HCT116 (cell line): Measurements from ENCODE around the gene AFAP1. TPM values are rescaled to one million over a fixed set of nuclear protein-coding genes. Genes with fewer than 3 reads are reported as not detected.

Experiments used
- ATAC-seq: fragments of 200-7000 bp; cut with Tn5 transposase; 2 replicates; pipeline ENCODE4 v1.9.1; 2020; ENCODE audit warnings: mild to moderate bottlenecking, moderate library complexity
- BruUV-seq: library from RNA; stranded (reverse); fragments of 400-500 nt; replicated peaks from 2 replicates; lab custom pipeline; 2021; lab: Mats Ljungman, UMichigan
- CTCF ChIA-PET: fragments of 300-600 bp; sonication (Branson Sonifier 250); formaldehyde crosslinking; loops from one replicate; lab custom pipeline; 2021; ENCODE audit warnings: antibody characterized with exemption; lab: Charles Lee
- POLR2A ChIA-PET: fragments of 300-600, 350-600 bp; sonication (Branson Sonifier 250); formaldehyde crosslinking; loops from one replicate; lab custom pipeline; 2021; ENCODE audit warnings: antibody characterized with exemption; lab: Charles Lee
- RAD21 ChIA-PET, 2 experiments: fragments of 300-600 bp; sonication (Branson Sonifier 250); formaldehyde crosslinking; loops; one replicate each; lab custom pipeline; 2023; ENCODE audit warnings: low total read pairs in 2 of 2; ENCODE audit not compliant: uncharacterized antibody in 2 of 2, unreplicated experiment in 2 of 2, low non-redundant PET in 1 of 2; lab: Charles Lee
- DNase-seq: peaks from one replicate; pipeline ENCODE4 v3.0.0-alpha.2; 2010; ENCODE audit warnings: low read depth, low spot score
- H2AFZ ChIP-seq: fragments of 200-600 bp; shearing (Covaris generic), sonication (generic); 2 replicates; pipeline ENCODE4 v1.6.1; 2017; ENCODE audit warnings: low read depth, mixed run types, mixed read lengths, antibody characterized with exemption, low read length; ENCODE audit not compliant: poor library complexity, severe bottlenecking
- H3K27ac ChIP-seq: 2 replicates; pipeline ENCODE4 v1.5.1; 2012; ENCODE audit warnings: low read depth, low read length
- H3K27me3 ChIP-seq: fragments of 200-600 bp; sonication (generic); 2 replicates; pipeline ENCODE4 v1.6.1; 2016; ENCODE audit warnings: mixed run types, low read length, mixed read lengths; ENCODE audit not compliant: insufficient read depth
- H3K36me3 ChIP-seq, 2 experiments: fragments of 200-500 bp in 1 of 2; fragments of 200-600 bp in 1 of 2; sonication (Bioruptor generic) in 1 of 2; sonication (generic) in 1 of 2; 2 replicates each; pipeline versions ENCODE4 v1.5.1 to v1.6.1; 2014 to 2016; ENCODE audit warnings: low read length in 2 of 2, inconsistent platforms in 1 of 2, mixed read lengths in 1 of 2, mixed run types in 1 of 2; ENCODE audit not compliant: insufficient read depth in 2 of 2, control insufficient read depth in 1 of 2
- H3K4me1 ChIP-seq, 2 experiments: fragments of 200-600 bp in 1 of 2; sonication (generic) in 1 of 2; 2 replicates each; pipeline versions ENCODE4 v1.5.1 to v1.6.1; 2012 to 2017; ENCODE audit warnings: low read length in 2 of 2, inconsistent platforms in 1 of 2, mild to moderate bottlenecking in 1 of 2, mixed read lengths in 1 of 2, mixed run types in 1 of 2, moderate library complexity in 1 of 2; ENCODE audit not compliant: insufficient read depth in 2 of 2, control insufficient read depth in 1 of 2
- H3K4me2 ChIP-seq: fragments of 200-600 bp; sonication (generic); 2 replicates; pipeline ENCODE4 v1.6.1; 2017; ENCODE audit warnings: mixed run types, low read length, mixed read lengths
- H3K4me3 ChIP-seq, 2 experiments: fragments of 200-600 bp in 1 of 2; sonication (generic) in 1 of 2; replicated peaks in 1 of 2; 2 replicates each; pipeline ENCODE4 v1.5.1; 2011 to 2016; ENCODE audit warnings: low read length in 2 of 2, control low read depth in 1 of 2, low read depth in 1 of 2, mild to moderate bottlenecking in 1 of 2, mixed read lengths in 1 of 2, mixed run types in 1 of 2
- H3K79me2 ChIP-seq: fragments of 200-600 bp; sonication (generic); 2 replicates; pipeline ENCODE4 v1.6.1; 2017; ENCODE audit warnings: mild to moderate bottlenecking, mixed run types, low read length, moderate library complexity, mixed read lengths; ENCODE audit not compliant: insufficient read depth
- H3K9ac ChIP-seq: fragments of 200-600 bp; sonication (generic); 2 replicates; pipeline ENCODE4 v1.6.1; 2016; ENCODE audit warnings: low read length, mixed read lengths
- H3K9me2 ChIP-seq: fragments of 200-600 bp; sonication (generic), shearing (Covaris generic); 2 replicates; pipeline ENCODE4 v1.6.1; 2017; ENCODE audit warnings: mixed run types, mild to moderate bottlenecking, moderate library complexity; ENCODE audit not compliant: insufficient read depth
- H3K9me3 ChIP-seq, 2 experiments: fragments of 200-500 bp in 1 of 2; fragments of 200-600 bp in 1 of 2; sonication (Bioruptor generic) in 1 of 2; sonication (generic) in 1 of 2; 2 replicates each; pipeline ENCODE4 v1.6.1; 2014 to 2017; ENCODE audit warnings: low read length in 2 of 2, mixed read lengths in 2 of 2, inconsistent platforms in 1 of 2, low read depth in 1 of 2, mild to moderate bottlenecking in 1 of 2, mixed run types in 1 of 2, moderate library complexity in 1 of 2; ENCODE audit not compliant: control insufficient read depth in 1 of 2, insufficient read depth in 1 of 2
- H4K20me1 ChIP-seq: fragments of 200-600 bp; sonication (generic), shearing (Covaris generic); 2 replicates; pipeline ENCODE4 v1.6.1; 2017; ENCODE audit warnings: mixed run types, mild to moderate bottlenecking, moderate library complexity; ENCODE audit not compliant: insufficient read depth
- CBX3 ChIP-seq: IDR thresholded peaks from 2 replicates; pipeline ENCODE4 v1.6.1; 2012; ENCODE audit warnings: low read depth
- EGR1 ChIP-seq: IDR thresholded peaks from 2 replicates; pipeline ENCODE4 v1.6.1; 2012; ENCODE audit warnings: low read depth
- ELF1 ChIP-seq: IDR thresholded peaks from 2 replicates; pipeline ENCODE4 v1.6.1; 2012; ENCODE audit warnings: low read depth, borderline replicate concordance
- FOSL1 ChIP-seq: IDR thresholded peaks from 2 replicates; pipeline ENCODE4 v1.6.1; 2012; ENCODE audit warnings: low read depth
- JUND ChIP-seq: IDR thresholded peaks from 2 replicates; pipeline ENCODE4 v1.6.1; 2012
- POLR2A ChIP-seq: IDR thresholded peaks from 2 replicates; pipeline ENCODE4 v1.7.0; 2011; ENCODE audit warnings: borderline replicate concordance; ENCODE audit not compliant: insufficient read depth, insufficient read length; ENCODE audit errors: extremely low read depth
- POLR2AphosphoS5 ChIP-seq: IDR thresholded peaks from 2 replicates; pipeline ENCODE4 v1.6.1; 2011; ENCODE audit warnings: mild to moderate bottlenecking, low read depth, low read length, moderate library complexity
- SP1 ChIP-seq: IDR thresholded peaks from 2 replicates; pipeline ENCODE4 v1.6.1; 2012; ENCODE audit warnings: low read depth
- TCF7L2 ChIP-seq: IDR thresholded peaks from 2 replicates; pipeline ENCODE4 v1.7.0; 2011; ENCODE audit warnings: borderline replicate concordance, inconsistent platforms; ENCODE audit not compliant: insufficient read depth, insufficient read length; ENCODE audit errors: extremely low read depth
- ZBTB33 ChIP-seq: IDR thresholded peaks from 2 replicates; pipeline ENCODE4 v1.6.1; 2011; ENCODE audit warnings: mild to moderate bottlenecking, low read length, moderate library complexity; ENCODE audit not compliant: insufficient replicate concordance; ENCODE audit errors: extremely low read depth
- ZNF274 ChIP-seq: fragments of 200-500 bp; sonication (Bioruptor generic); IDR thresholded peaks from 2 replicates; pipeline ENCODE4 v1.6.1; 2014; ENCODE audit warnings: mild to moderate bottlenecking, low read depth, low read length, inconsistent platforms
- intact Hi-C: fragments of 100-400 bp; cut with micrococcal nuclease; formaldehyde crosslinking; loops from 2 replicates; pipeline ENCODE4 v1.10.0; 2022
- total RNA-seq: library from RNA; stranded (reverse); gene quantifications from one replicate; pipeline ENCODE4 v1.2.1, GENCODE V29; 2021; ENCODE audit not compliant: unreplicated experiment
- TF ChIP-seq, protein P1 (sequence below): IDR thresholded peaks from 2 replicates; pipeline ENCODE4 v1.6.1; 2012; ENCODE audit warnings: low read depth
- TF ChIP-seq, protein P2 (sequence below): IDR thresholded peaks from 2 replicates; pipeline ENCODE4 v1.6.1; 2012
- TF ChIP-seq, protein P3 (sequence below): IDR thresholded peaks from 2 replicates; pipeline ENCODE4 v1.6.1; 2012

AFAP1 gene
- total RNA-seq, 1 experiment from 2014 or later = 19.4 TPM

- H3K4me2 ChIP-seq = no peak overlapping the region
- no peaks in the 10 kb centered on the region for H3K9me3 ChIP-seq
- no peaks in the 10 kb centered on the region for H4K20me1 ChIP-seq
- ChIA-PET CTCF (no interaction called here), POLR2A (no interaction called here), RAD21 (no interaction called here)
- H3K4me1 ChIP-seq = no peaks in the 10 kb centered on the region
- no peak overlapping the region for H3K27ac ChIP-seq
- ATAC-seq = no peak
- H3K9me2 ChIP-seq = no peaks in the 10 kb centered on the region
- no peak for DNase-seq
- no peak overlapping the region for H2AFZ ChIP-seq
- no peaks in the 10 kb centered on the region for H3K27me3 ChIP-seq
- intact Hi-C loops = no loop called here
- no TSS peak for BruUV-seq
- 0 out of 4 replicates have a peak, but pooled peaks cover 0 to 2% of the 10 kb centered on the region in 2 experiments for H3K36me3 ChIP-seq
- no peaks in the 10 kb centered on the region for H3K79me2 ChIP-seq
- no peak overlapping the region for H3K4me3 ChIP-seq
- H3K9ac ChIP-seq = no peak overlapping the region
- no peak for TF ChIP-seq POLR2AphosphoS5
- TF ChIP-seq CBX3 = no peak
- TF ChIP-seq ZNF274 = no peak
- TF ChIP-seq, protein P1, sequence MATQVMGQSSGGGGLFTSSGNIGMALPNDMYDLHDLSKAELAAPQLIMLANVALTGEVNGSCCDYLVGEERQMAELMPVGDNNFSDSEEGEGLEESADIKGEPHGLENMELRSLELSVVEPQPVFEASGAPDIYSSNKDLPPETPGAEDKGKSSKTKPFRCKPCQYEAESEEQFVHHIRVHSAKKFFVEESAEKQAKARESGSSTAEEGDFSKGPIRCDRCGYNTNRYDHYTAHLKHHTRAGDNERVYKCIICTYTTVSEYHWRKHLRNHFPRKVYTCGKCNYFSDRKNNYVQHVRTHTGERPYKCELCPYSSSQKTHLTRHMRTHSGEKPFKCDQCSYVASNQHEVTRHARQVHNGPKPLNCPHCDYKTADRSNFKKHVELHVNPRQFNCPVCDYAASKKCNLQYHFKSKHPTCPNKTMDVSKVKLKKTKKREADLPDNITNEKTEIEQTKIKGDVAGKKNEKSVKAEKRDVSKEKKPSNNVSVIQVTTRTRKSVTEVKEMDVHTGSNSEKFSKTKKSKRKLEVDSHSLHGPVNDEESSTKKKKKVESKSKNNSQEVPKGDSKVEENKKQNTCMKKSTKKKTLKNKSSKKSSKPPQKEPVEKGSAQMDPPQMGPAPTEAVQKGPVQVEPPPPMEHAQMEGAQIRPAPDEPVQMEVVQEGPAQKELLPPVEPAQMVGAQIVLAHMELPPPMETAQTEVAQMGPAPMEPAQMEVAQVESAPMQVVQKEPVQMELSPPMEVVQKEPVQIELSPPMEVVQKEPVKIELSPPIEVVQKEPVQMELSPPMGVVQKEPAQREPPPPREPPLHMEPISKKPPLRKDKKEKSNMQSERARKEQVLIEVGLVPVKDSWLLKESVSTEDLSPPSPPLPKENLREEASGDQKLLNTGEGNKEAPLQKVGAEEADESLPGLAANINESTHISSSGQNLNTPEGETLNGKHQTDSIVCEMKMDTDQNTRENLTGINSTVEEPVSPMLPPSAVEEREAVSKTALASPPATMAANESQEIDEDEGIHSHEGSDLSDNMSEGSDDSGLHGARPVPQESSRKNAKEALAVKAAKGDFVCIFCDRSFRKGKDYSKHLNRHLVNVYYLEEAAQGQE = no peak
- no peak for TF ChIP-seq ZBTB33
- no peak for TF ChIP-seq SP1
- no peak for TF ChIP-seq FOSL1
- TF ChIP-seq EGR1 = no peak
- TF ChIP-seq JUND = no peak
- no peak for TF ChIP-seq TCF7L2
- TF ChIP-seq, protein P2, sequence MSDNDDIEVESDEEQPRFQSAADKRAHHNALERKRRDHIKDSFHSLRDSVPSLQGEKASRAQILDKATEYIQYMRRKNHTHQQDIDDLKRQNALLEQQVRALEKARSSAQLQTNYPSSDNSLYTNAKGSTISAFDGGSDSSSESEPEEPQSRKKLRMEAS = no peak
- no peak for TF ChIP-seq ELF1
- TF ChIP-seq, protein P3, sequence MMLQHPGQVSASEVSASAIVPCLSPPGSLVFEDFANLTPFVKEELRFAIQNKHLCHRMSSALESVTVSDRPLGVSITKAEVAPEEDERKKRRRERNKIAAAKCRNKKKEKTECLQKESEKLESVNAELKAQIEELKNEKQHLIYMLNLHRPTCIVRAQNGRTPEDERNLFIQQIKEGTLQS = no peak
- TF ChIP-seq POLR2A = no peak
Measured at GRCh38 chr4:7868436-7868775, 71.3 kb downstream of the AFAP1 start.
